ENCODE measurements around the gene MSLN. TPM values are rescaled to one million over a fixed set of nuclear protein-coding genes. Genes with fewer than 3 reads are reported as not detected.

MSLN gene
- polyA plus RNA-seq, 1 of the 3 experiments (the other 2 are of a cell fraction): 0.02 TPM

DNA sequence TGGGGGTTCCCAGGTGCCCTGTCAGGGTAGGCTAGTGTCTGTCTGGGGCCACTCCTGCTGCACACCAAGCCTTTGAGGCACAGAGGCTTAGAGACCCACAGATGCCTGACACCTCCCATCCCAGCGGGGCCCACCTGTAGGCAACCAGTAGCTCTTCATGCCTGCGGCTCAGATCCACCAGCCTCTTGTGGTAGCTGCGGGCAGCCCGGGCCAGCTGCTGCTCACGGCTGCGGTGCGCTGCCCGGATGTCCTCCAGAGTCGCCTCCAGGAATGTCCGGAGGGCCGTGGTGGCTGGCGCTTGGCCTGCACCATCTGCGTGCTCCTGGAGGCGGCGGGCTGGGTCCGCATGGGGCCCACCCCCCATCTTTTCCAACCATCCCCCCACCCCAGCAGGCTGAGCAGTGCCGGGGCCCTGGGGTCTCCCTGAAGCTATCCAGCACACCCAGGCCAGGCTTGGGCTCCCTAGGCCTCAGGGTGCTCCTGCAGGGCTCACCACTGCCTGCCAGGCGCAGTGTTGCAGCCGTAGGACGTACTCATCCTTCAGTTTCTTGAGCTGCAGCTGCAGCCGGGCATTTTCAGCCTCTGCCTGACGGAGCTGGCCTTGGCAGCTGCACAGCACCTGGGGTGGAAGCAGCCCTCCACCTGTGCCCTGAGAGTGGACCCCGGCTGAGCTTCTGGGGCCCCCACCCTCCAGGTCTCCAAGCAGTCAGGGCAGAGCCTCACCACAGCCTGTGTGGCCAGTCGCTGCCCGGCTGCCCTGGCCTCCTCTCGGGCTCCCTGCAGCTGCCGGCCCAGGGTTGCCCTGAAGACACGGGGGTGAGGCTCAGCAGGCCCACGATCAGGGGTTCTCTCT lies 36.1 kb upstream of the MSLN start:
- no peaks in the 10 kb centered on the region for H3K9me3 ChIP-seq
- no CpG with 5 or more reads among the region's 29 CpGs for WGBS (ENCODE audit: low lambda C conversion rate)
- peaks cover 0 to 2% of the 10 kb centered on the region in 2 experiments for H3K36me3 ChIP-seq (replicated peaks in 1 of 2; ENCODE audit: control insufficient read depth in 1 of 2, insufficient read depth in 2 of 2, low read length in 1 of 2)
- POLR2A ChIA-PET: interaction anchor here (0.8 to 2.6 kb wide), 7 partner anchors 8 to 18 kb away, joined by 3 to 13 read pairs (median 3); partner anchors contain the start of gene METRN
- no peak overlapping the region for H3K9ac ChIP-seq
- H3K27ac ChIP-seq (ENCODE audit: low read depth in 2 of 2, low read length in 1 of 2): no peak overlapping the region
- CTCF ChIA-PET: interaction anchor here (1.3 to 22.4 kb wide), 6 partner anchors 4 to 61 kb away, joined by 3 to 358 read pairs (median 8); partner anchors contain the start of genes ANTKMT, CCDC78, CIAO3 and FBXL16
- no peak overlapping the region for H2AFZ ChIP-seq (ENCODE audit: low read depth)
- H3K4me1 ChIP-seq (ENCODE audit: control insufficient read depth in 1 of 2, insufficient read depth in 2 of 2, low read depth in 1 of 2, low read length in 1 of 2): peaks cover 8 to 36% of the 10 kb centered on the region in 2 experiments; a peak in 3 of 4 replicates
- DNase-seq: no peak
- H3K9me2 ChIP-seq: no peaks in the 10 kb centered on the region
- TF ChIP-seq POLR2AphosphoS5 (IDR thresholded peaks at IDR 0.05; ENCODE audit: low read depth, low read length) (peak; percentile 26; the same call in 1 of the 2 replicates), MXI1 (IDR thresholded peaks at IDR 0.05; ENCODE audit: low read depth, low read length) (no peak), SIN3A (IDR thresholded peaks at IDR 0.05; ENCODE audit: borderline replicate concordance, low read depth, low read length) (no peak)
- no peak overlapping the region for H3K4me3 ChIP-seq (ENCODE audit: low read depth in 2 of 2, low read length in 1 of 2)
- peaks cover 25% of the 10 kb centered on the region for H3F3A ChIP-seq (replicated peaks; ENCODE audit: insufficient read depth)
- no peaks in the 10 kb centered on the region for H3K27me3 ChIP-seq (ENCODE audit: insufficient read depth)
- H3K4me2 ChIP-seq: no peak overlapping the region
- H3K79me2 ChIP-seq (ENCODE audit: insufficient read depth): no peaks in the 10 kb centered on the region; the same call in 1 of the 2 replicates
- H4K20me1 ChIP-seq (ENCODE audit: insufficient read depth): 0 out of 2 replicates have a peak, but pooled peaks cover 14% of the 10 kb centered on the region

- H3K9me3 ChIP-seq: no peaks in the 10 kb centered on the region
- no peak overlapping the region for H2AFZ ChIP-seq (ENCODE audit: low read depth)
- 94% methylated on average over 3 of the region's 7 CpGs for WGBS (ENCODE audit: low lambda C conversion rate)
- no peaks in the 10 kb centered on the region for H3K9me2 ChIP-seq
- peaks cover 21% of the 10 kb centered on the region for H3F3A ChIP-seq (replicated peaks; ENCODE audit: insufficient read depth)
- CTCF ChIA-PET: interaction anchor here (1.3 to 20.3 kb wide), 4 partner anchors 12 to 61 kb away, joined by 3 to 358 read pairs (median 7); partner anchors contain the start of genes ANTKMT, FBXL16 and METRN
- H3K4me1 ChIP-seq (ENCODE audit: control insufficient read depth in 1 of 2, insufficient read depth in 2 of 2, low read depth in 1 of 2, low read length in 1 of 2): peaks cover 5 to 30% of the 10 kb centered on the region in 2 experiments; a peak in 3 of 4 replicates
- no peaks in the 10 kb centered on the region for H3K27me3 ChIP-seq (ENCODE audit: insufficient read depth)
- H3K9ac ChIP-seq: no peak overlapping the region
- peaks cover 0 to 2% of the 10 kb centered on the region in 2 experiments for H3K36me3 ChIP-seq (replicated peaks in 1 of 2; ENCODE audit: control insufficient read depth in 1 of 2, insufficient read depth in 2 of 2, low read length in 1 of 2)
- no peak overlapping the region for H3K4me2 ChIP-seq
- H4K20me1 ChIP-seq (ENCODE audit: insufficient read depth): 0 out of 2 replicates have a peak, but pooled peaks cover 14% of the 10 kb centered on the region
- TF ChIP-seq, protein P1, sequence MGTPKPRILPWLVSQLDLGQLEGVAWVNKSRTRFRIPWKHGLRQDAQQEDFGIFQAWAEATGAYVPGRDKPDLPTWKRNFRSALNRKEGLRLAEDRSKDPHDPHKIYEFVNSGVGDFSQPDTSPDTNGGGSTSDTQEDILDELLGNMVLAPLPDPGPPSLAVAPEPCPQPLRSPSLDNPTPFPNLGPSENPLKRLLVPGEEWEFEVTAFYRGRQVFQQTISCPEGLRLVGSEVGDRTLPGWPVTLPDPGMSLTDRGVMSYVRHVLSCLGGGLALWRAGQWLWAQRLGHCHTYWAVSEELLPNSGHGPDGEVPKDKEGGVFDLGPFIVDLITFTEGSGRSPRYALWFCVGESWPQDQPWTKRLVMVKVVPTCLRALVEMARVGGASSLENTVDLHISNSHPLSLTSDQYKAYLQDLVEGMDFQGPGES (IDR thresholded peaks at IDR 0.05; ENCODE audit: low read depth, low read length): no peak
- TF ChIP-seq RXRA (IDR thresholded peaks at IDR 0.05; ENCODE audit: borderline replicate concordance, low read depth): no peak
- TF ChIP-seq EZH2phosphoT487 (IDR thresholded peaks at IDR 0.05; ENCODE audit: borderline replicate concordance, low read depth): no peak
- H3K79me2 ChIP-seq (ENCODE audit: insufficient read depth): no peaks in the 10 kb centered on the region; the same call in 1 of the 2 replicates
- DNase-seq: no peak
- H3K4me3 ChIP-seq (ENCODE audit: low read depth in 2 of 2, low read length in 1 of 2): no peak overlapping the region
- no peak overlapping the region for H3K27ac ChIP-seq (ENCODE audit: low read depth in 2 of 2, low read length in 1 of 2)
- POLR2A ChIA-PET: interaction anchor here (1.0 to 2.6 kb wide), 4 partner anchors 9 to 18 kb away, joined by 3 to 13 read pairs (median 3); partner anchors contain the start of gene METRN
Observed at GRCh38 chr16:725041-725376, 35.5 kb upstream of the MSLN start.
